Thyroid gland (tissue), 4 donors: ENCODE measurements around the gene FBXW4.

Experiments used
- CTCF ChIP-seq, 6 experiments: fragments of 200-600 bp in 3 of 6; fragments of 450-650 bp in 3 of 6; sonication (generic) in 3 of 6; IDR thresholded peaks; one replicate each; pipeline ENCODE4 v1.5.1; 2016 to 2019; ENCODE audit warnings: antibody characterized with exemption in 6 of 6, mild to moderate bottlenecking in 2 of 6, inconsistent platforms in 1 of 6, moderate library complexity in 1 of 6
- POLR2A ChIP-seq, 2 donors: fragments of 450-650 bp; IDR thresholded peaks; one replicate each; pipeline ENCODE4 v1.6.1; 2017; ENCODE audit warnings: antibody characterized with exemption in 2 of 2, mild to moderate bottlenecking in 2 of 2, moderate library complexity in 1 of 2

DNA sequence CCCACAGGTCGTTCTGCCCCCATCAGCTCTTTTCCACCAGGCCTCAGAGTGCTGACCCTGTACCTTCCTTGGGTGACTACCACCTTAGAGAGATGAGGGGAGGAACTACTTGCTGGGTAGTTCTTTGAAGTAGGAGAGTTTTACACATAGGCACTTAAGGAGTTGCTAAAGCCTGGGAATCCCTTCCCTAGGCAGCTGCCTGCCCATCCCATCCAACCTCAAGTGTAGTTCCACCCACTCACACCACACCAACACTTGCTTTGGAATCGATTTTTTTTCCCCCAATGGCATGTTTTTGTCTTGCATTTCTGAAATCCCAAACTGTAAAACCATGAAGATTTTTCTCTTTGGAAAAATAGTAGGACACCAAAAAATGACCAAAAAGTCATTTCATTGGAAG, 47.7 kb downstream of the FBXW4 start:
- TF ChIP-seq CTCF (IDR thresholded peaks at IDR 0.05) = no peak
- TF ChIP-seq POLR2A (IDR thresholded peaks at IDR 0.05) = no peak
